ENCODE measurements around the gene TNIK.
A peak's percentile ranks its signal among the peaks of the same experiment; 100 is the strongest.

TNIK gene

GRCh38 chr3:171086914-171087313, 373.3 kb downstream of the TNIK start:
- DNase-seq (ENCODE audit: low spot score) = no peak

GRCh38 chr3:171077261-171077660, 382.9 kb downstream of the TNIK start:
- no peak for DNase-seq (ENCODE audit: low spot score)

GRCh38 chr3:171072432-171072831, 387.8 kb downstream of the TNIK start:
- DNase-seq (ENCODE audit: low spot score) = no peak

GRCh38 chr3:171068658-171069057, 391.5 kb downstream of the TNIK start:
- DNase-seq (ENCODE audit: low spot score) = no peak

GRCh38 chr3:171066206-171066605, 394.0 kb downstream of the TNIK start:
- DNase-seq (ENCODE audit: low spot score) = no peak

GRCh38 chr3:171065732-171066131, 394.5 kb downstream of the TNIK start:
- no peak for DNase-seq (ENCODE audit: low spot score)

- no peak for DNase-seq (ENCODE audit: low spot score)
These were observed 395.7 kb downstream of the TNIK start for GRCh38 chr3:171064461-171064860.

- no peak for DNase-seq (ENCODE audit: low spot score)
These were observed 398.5 kb downstream of the TNIK start for GRCh38 chr3:171061749-171062148.

- no peak for DNase-seq (ENCODE audit: low spot score)
These were observed 400.2 kb downstream of the TNIK start for GRCh38 chr3:171059978-171060377.

- no peak for DNase-seq (ENCODE audit: low spot score)
These were observed 401.2 kb downstream of the TNIK start for GRCh38 chr3:171058873-171059603.

GRCh38 chr3:171058058-171058457, 402.1 kb downstream of the TNIK start:
- DNase-seq (ENCODE audit: low spot score) = no peak

GRCh38 chr3:171057072-171057471, 403.1 kb downstream of the TNIK start:
- DNase-seq (ENCODE audit: low spot score) = no peak

GRCh38 chr3:171056528-171056927, 403.7 kb downstream of the TNIK start:
- DNase-seq (ENCODE audit: low spot score) = no peak

GRCh38 chr3:171055336-171056178, 404.6 kb downstream of the TNIK start:
- no peak for DNase-seq (ENCODE audit: low spot score)

GRCh38 chr3:171054921-171055320, 405.3 kb downstream of the TNIK start:
- DNase-seq (ENCODE audit: low spot score) = no peak

GRCh38 chr3:171054231-171054630, 406.0 kb downstream of the TNIK start:
- DNase-seq (ENCODE audit: low spot score) = no peak

- peak; percentile 5 for DNase-seq (ENCODE audit: low spot score)
These were observed 410.3 kb downstream of the TNIK start for GRCh38 chr3:171049861-171050444.

- no peak for DNase-seq (ENCODE audit: low spot score)
These were observed 413.4 kb downstream of the TNIK start for GRCh38 chr3:171046760-171047159.

- DNase-seq (ENCODE audit: low spot score) = no peak
These were observed 415.1 kb downstream of the TNIK start for GRCh38 chr3:171044835-171045793.

GRCh38 chr3:171044384-171044783, 415.8 kb downstream of the TNIK start:
- no peak for DNase-seq (ENCODE audit: low spot score)

- no peak for DNase-seq (ENCODE audit: low spot score)
These were observed 420.5 kb downstream of the TNIK start for GRCh38 chr3:171039674-171040073.

GRCh38 chr3:171038342-171038741, 421.9 kb downstream of the TNIK start:
- no peak for DNase-seq (ENCODE audit: low spot score)
